SK-N-SH (cell line): ENCODE measurements around the gene RPL19. TPM values are rescaled to one million over a fixed set of nuclear protein-coding genes. Genes with fewer than 3 reads are reported as not detected.

Experiments
- CTCF ChIA-PET: fragments of 300-600, 350-600 bp; formaldehyde crosslinking; extraction: SDS; loops from one replicate; lab custom pipeline; 2021; lab: Yijun Ruan, JAX
- POLR2A ChIA-PET: fragments of 350-600 bp; sonication (Branson Sonifier 250); formaldehyde crosslinking; extraction: SDS; loops from one replicate; lab custom pipeline; 2020; ENCODE audit warnings: antibody characterized with exemption, inconsistent platforms; lab: Yijun Ruan, JAX
- DNase-seq: peaks from one replicate; pipeline ENCODE4 v3.0.0; 2012
- H2AFZ ChIP-seq: fragments of 200-600 bp; sonication (generic); 2 replicates; pipeline ENCODE4 v1.8.1; 2016; ENCODE audit warnings: antibody characterized with exemption, mild to moderate bottlenecking, low read depth
- H3F3A ChIP-seq: fragments of 200-600 bp; sonication (generic); replicated peaks from 2 replicates; pipeline ENCODE3; 2016; ENCODE audit warnings: antibody characterized with exemption, mild to moderate bottlenecking; ENCODE audit not compliant: insufficient read depth
- H3K27ac ChIP-seq, 2 experiments: fragments of 200-500 bp in 1 of 2; fragments of 200-600 bp in 1 of 2; sonication (Bioruptor generic) in 1 of 2; sonication (generic), shearing (Covaris generic) in 1 of 2; 2 replicates each; pipeline versions ENCODE4 v1.5.1 to v1.6.1; 2014 to 2016; ENCODE audit warnings: low read depth in 2 of 2, inconsistent platforms in 1 of 2, low read length in 1 of 2, mild to moderate bottlenecking in 1 of 2, mixed read lengths in 1 of 2
- H3K27me3 ChIP-seq: fragments of 200-600 bp; sonication (generic), shearing (Covaris generic); 2 replicates; pipeline ENCODE4 v1.6.1; 2016; ENCODE audit warnings: mixed run types; ENCODE audit not compliant: insufficient read depth
- H3K36me3 ChIP-seq, 2 experiments: fragments of 200-500 bp in 1 of 2; fragments of 200-600 bp in 1 of 2; sonication (Bioruptor generic) in 1 of 2; sonication (generic) in 1 of 2; replicated peaks in 1 of 2; 2 replicates each; pipeline versions ENCODE3 to v1.5.1; 2014 to 2016; ENCODE audit warnings: low read length in 1 of 2, mild to moderate bottlenecking in 1 of 2; ENCODE audit not compliant: insufficient read depth in 2 of 2, control insufficient read depth in 1 of 2
- H3K4me1 ChIP-seq, 2 experiments: fragments of 200-500 bp in 1 of 2; fragments of 200-600 bp in 1 of 2; sonication (Bioruptor generic) in 1 of 2; sonication (generic), shearing (Covaris generic) in 1 of 2; 2 replicates each; pipeline versions ENCODE4 v1.5.1 to v1.6.1; 2014 to 2016; ENCODE audit warnings: low read depth in 1 of 2, low read length in 1 of 2, mixed run types in 1 of 2; ENCODE audit not compliant: insufficient read depth in 2 of 2, control insufficient read depth in 1 of 2
- H3K4me2 ChIP-seq: fragments of 200-600 bp; sonication (generic), shearing (Covaris generic); 2 replicates; pipeline ENCODE4 v1.6.1; 2017; ENCODE audit warnings: mixed run types
- H3K4me3 ChIP-seq, 2 experiments: fragments of 200-500 bp in 1 of 2; fragments of 200-600 bp in 1 of 2; sonication (Bioruptor generic) in 1 of 2; sonication (generic), shearing (Covaris generic) in 1 of 2; 2 replicates each; pipeline versions ENCODE4 v1.5.1 to v1.8.1; 2014 to 2016; ENCODE audit warnings: low read depth in 2 of 2, inconsistent platforms in 1 of 2, low read length in 1 of 2, mild to moderate bottlenecking in 1 of 2, mixed read lengths in 1 of 2, moderate library complexity in 1 of 2
- H3K79me2 ChIP-seq: fragments of 200-600 bp; sonication (generic); 2 replicates; pipeline ENCODE4 v1.8.1; 2017; ENCODE audit warnings: mild to moderate bottlenecking; ENCODE audit not compliant: insufficient read depth
- H3K9ac ChIP-seq: fragments of 200-600 bp; sonication (generic); 2 replicates; pipeline ENCODE4 v1.6.1; 2017; ENCODE audit warnings: mixed run types
- H3K9me2 ChIP-seq: fragments of 200-600 bp; sonication (generic); 2 replicates; pipeline ENCODE4 v1.6.1; 2017; ENCODE audit warnings: mixed run types
- H3K9me3 ChIP-seq: fragments of 200-600 bp; sonication (generic); 2 replicates; pipeline ENCODE4 v1.6.1; 2017; ENCODE audit warnings: mixed run types, mild to moderate bottlenecking, moderate library complexity
- H4K20me1 ChIP-seq: fragments of 200-600 bp; sonication (generic); 2 replicates; pipeline ENCODE4 v1.6.1; 2017; ENCODE audit warnings: mild to moderate bottlenecking, mixed run types; ENCODE audit not compliant: insufficient read depth
- CHD2 ChIP-seq: fragments of 150-350 bp; IDR thresholded peaks from 2 replicates; pipeline ENCODE4 v1.6.1; 2018; ENCODE audit warnings: low read length; ENCODE audit not compliant: partially characterized antibody
- ELF1 ChIP-seq: IDR thresholded peaks from 2 replicates; pipeline ENCODE4 v1.4.0; 2012
- GABPA ChIP-seq: IDR thresholded peaks from 2 replicates; pipeline ENCODE4 v1.4.0; 2012; ENCODE audit warnings: low read depth, mild to moderate bottlenecking
- GATA2 ChIP-seq: sonication (generic); formaldehyde crosslinking; IDR thresholded peaks from 2 replicates; pipeline ENCODE4 v1.5.0; 2020; ENCODE audit warnings: mild to moderate bottlenecking, missing genetic modification reagents
- MEF2A ChIP-seq: IDR thresholded peaks from 2 replicates; pipeline ENCODE4 v1.4.0; 2012; ENCODE audit warnings: low read depth, borderline replicate concordance
- MXI1 ChIP-seq: IDR thresholded peaks from 2 replicates; pipeline ENCODE4 v1.6.1; 2012; ENCODE audit warnings: mild to moderate bottlenecking, low read depth, low read length, improper control_type of control experiment
- NRF1 ChIP-seq: IDR thresholded peaks from 2 replicates; pipeline ENCODE4 v1.6.1; 2012; ENCODE audit warnings: low read depth, mild to moderate bottlenecking, low read length
- RCOR1 ChIP-seq: fragments of 150-350 bp; IDR thresholded peaks from 2 replicates; pipeline ENCODE4 v1.6.1; 2017; ENCODE audit warnings: antibody characterized with exemption, low read length
- RXRA ChIP-seq: IDR thresholded peaks from 2 replicates; pipeline ENCODE4 v1.4.0; 2012; ENCODE audit warnings: low read depth, mild to moderate bottlenecking, borderline replicate concordance
- SMC3 ChIP-seq: IDR thresholded peaks from 2 replicates; pipeline ENCODE4 v1.6.1; 2012; ENCODE audit warnings: low read depth, low read length, improper control_type of control experiment
- TCF12 ChIP-seq: IDR thresholded peaks from 2 replicates; pipeline ENCODE4 v1.4.0; 2012
- TEAD4 ChIP-seq: IDR thresholded peaks from 2 replicates; pipeline ENCODE4 v1.4.0; 2012; ENCODE audit warnings: mild to moderate bottlenecking, borderline replicate concordance; ENCODE audit not compliant: insufficient read depth
- USF2 ChIP-seq: fragments of 150-350 bp; IDR thresholded peaks from 2 replicates; pipeline ENCODE4 v1.6.1; 2017; ENCODE audit warnings: antibody characterized with exemption, low read length, low read depth, borderline replicate concordance
- WGBS: methylation state at CpG from one replicate; pipeline ENCODE4 v1.1.6; 2017; ENCODE audit warnings: low lambda C conversion rate; 5-methylcytosine and 5-hydroxymethylcytosine counted together
- polyA plus RNA-seq, 3 experiments: library from polyadenylated mRNA; depleted of rRNA; stranded (reverse); fragments of >200 nt; gene quantifications; 2 replicates each; pipeline ENCODE4 v1.2.3, GENCODE V29; 2012
- TF ChIP-seq, protein P1 (sequence below): IDR thresholded peaks from 2 replicates; pipeline ENCODE4 v1.4.0; 2012; ENCODE audit warnings: low read depth, borderline replicate concordance
- TF ChIP-seq, protein P2 (sequence below): IDR thresholded peaks from 2 replicates; pipeline ENCODE4; 2012
- TF ChIP-seq, protein P3 (sequence below): IDR thresholded peaks from 2 replicates; pipeline ENCODE4 v1.6.1; 2012; ENCODE audit warnings: mild to moderate bottlenecking, low read depth, low read length, moderate library complexity

The RPL19 gene
- polyA plus RNA-seq, 1 of the 3 experiments (the other 2 are of a cell fraction), result 3,473 TPM

GRCh38 chr17:39230361-39230760, 30.3 kb downstream of the RPL19 start:
- H3F3A ChIP-seq, result no peaks in the 10 kb centered on the region
- ChIA-PET CTCF (interaction anchor here (1.1 to 22.6 kb wide), 6 partner anchors 11 to 392 kb away, joined by 3 to 781 read pairs (median 16); partner anchors contain the start of genes CACNB1 and RPL19), POLR2A (interaction anchor here (2.4 to 2.9 kb wide), 2 partner anchors 24 to 30 kb away, joined by 11 read pairs; partner anchors contain the start of gene RPL19)
- DNase-seq, result no peak
- peaks cover 8 to 20% of the 10 kb centered on the region in 2 experiments; a peak in 2 of 4 replicates for H3K4me1 ChIP-seq
- no peaks in the 10 kb centered on the region for H3K27me3 ChIP-seq
- no peak overlapping the region for H3K4me2 ChIP-seq
- no peaks in the 10 kb centered on the region for H3K9me3 ChIP-seq
- no peaks in the 10 kb centered on the region for H4K20me1 ChIP-seq
- H3K27ac ChIP-seq, result no peak overlapping the region
- no peaks in the 10 kb centered on the region for H3K36me3 ChIP-seq
- no peak overlapping the region for H3K4me3 ChIP-seq
- 52% methylated on average over 1 of the region's 1 CpG for WGBS
- H3K9ac ChIP-seq, result no peak overlapping the region
- no peaks in the 10 kb centered on the region for H3K9me2 ChIP-seq
- H3K79me2 ChIP-seq, result no peaks in the 10 kb centered on the region
- H2AFZ ChIP-seq, result no peak overlapping the region
- TF ChIP-seq SMC3, result no peak
- no peak for TF ChIP-seq MEF2A
- TF ChIP-seq RCOR1, result no peak
- no peak for TF ChIP-seq ELF1
- TF ChIP-seq RXRA, result no peak
- no peak for TF ChIP-seq TEAD4
- TF ChIP-seq, protein P1, sequence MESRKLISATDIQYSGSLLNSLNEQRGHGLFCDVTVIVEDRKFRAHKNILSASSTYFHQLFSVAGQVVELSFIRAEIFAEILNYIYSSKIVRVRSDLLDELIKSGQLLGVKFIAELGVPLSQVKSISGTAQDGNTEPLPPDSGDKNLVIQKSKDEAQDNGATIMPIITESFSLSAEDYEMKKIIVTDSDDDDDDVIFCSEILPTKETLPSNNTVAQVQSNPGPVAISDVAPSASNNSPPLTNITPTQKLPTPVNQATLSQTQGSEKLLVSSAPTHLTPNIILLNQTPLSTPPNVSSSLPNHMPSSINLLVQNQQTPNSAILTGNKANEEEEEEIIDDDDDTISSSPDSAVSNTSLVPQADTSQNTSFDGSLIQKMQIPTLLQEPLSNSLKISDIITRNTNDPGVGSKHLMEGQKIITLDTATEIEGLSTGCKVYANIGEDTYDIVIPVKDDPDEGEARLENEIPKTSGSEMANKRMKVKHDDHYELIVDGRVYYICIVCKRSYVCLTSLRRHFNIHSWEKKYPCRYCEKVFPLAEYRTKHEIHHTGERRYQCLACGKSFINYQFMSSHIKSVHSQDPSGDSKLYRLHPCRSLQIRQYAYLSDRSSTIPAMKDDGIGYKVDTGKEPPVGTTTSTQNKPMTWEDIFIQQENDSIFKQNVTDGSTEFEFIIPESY, result no peak
- TF ChIP-seq, protein P2, sequence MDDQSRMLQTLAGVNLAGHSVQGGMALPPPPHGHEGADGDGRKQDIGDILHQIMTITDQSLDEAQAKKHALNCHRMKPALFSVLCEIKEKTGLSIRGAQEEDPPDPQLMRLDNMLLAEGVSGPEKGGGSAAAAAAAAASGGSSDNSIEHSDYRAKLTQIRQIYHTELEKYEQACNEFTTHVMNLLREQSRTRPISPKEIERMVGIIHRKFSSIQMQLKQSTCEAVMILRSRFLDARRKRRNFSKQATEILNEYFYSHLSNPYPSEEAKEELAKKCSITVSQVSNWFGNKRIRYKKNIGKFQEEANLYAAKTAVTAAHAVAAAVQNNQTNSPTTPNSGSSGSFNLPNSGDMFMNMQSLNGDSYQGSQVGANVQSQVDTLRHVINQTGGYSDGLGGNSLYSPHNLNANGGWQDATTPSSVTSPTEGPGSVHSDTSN, result no peak
- TF ChIP-seq USF2, result no peak
- TF ChIP-seq GABPA, result no peak

DNA sequence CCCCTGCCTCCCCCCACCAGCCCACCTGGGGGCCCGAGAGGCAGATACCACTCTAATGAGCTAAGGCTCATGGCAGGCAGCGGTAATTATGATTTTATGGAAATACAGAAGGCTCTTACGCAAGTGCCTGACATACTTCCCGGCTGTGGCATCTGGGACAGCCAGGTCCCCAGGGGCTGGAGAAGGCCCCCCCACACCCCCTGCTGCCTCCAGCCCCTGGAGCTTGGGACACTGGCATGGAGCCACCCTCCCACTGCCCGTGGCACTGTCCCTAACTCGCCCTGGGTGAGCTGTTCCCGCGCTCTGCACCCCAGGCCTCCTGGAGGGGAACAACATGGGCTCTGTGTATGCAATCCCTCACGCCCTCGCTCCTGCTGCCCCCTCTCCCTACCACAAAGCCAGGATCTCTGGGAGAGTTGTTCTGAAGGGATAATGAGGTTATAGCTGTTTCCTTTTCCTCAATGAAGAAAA, 31.0 kb downstream of the RPL19 start:
- DNase-seq, result peak; percentile 71
- whole genome bisulfite sequencing, result 54% methylated on average over 8 of the region's 10 CpGs
- Histone ChIP-seq H2AFZ (no peak overlapping the region), H4K20me1 (no peaks in the 10 kb centered on the region), H3K4me1 (peaks cover 8 to 18% of the 10 kb centered on the region in 2 experiments; a peak in 2 of 4 replicates), H3F3A (no peaks in the 10 kb centered on the region), H3K79me2 (no peaks in the 10 kb centered on the region), H3K36me3 (no peaks in the 10 kb centered on the region), H3K9me2 (no peaks in the 10 kb centered on the region), H3K4me2 (0 out of 2 replicates have a peak overlapping the region, but pooled peaks have one; percentile 0), H3K9me3 (no peaks in the 10 kb centered on the region), H3K9ac (no peak overlapping the region), H3K4me3 (no peak overlapping the region), H3K27me3 (no peaks in the 10 kb centered on the region), H3K27ac (no peak overlapping the region; a peak in 1 of 4 replicates)
- ChIA-PET CTCF (interaction anchor here (0.6 to 22.6 kb wide), 17 partner anchors 8 to 391 kb away, joined by 3 to 781 read pairs (median 5); partner anchors contain the start of genes CACNB1 and RPL19), POLR2A (interaction anchor here (2.4 to 2.9 kb wide), 2 partner anchors 25 to 31 kb away, joined by 11 read pairs; partner anchors contain the start of gene RPL19)
- no peak for TF ChIP-seq NRF1
- no peak for TF ChIP-seq MXI1
- no peak for TF ChIP-seq GATA2 (CRISPR knock-in tag)
- TF ChIP-seq, protein P2, result no peak
- TF ChIP-seq, protein P3, sequence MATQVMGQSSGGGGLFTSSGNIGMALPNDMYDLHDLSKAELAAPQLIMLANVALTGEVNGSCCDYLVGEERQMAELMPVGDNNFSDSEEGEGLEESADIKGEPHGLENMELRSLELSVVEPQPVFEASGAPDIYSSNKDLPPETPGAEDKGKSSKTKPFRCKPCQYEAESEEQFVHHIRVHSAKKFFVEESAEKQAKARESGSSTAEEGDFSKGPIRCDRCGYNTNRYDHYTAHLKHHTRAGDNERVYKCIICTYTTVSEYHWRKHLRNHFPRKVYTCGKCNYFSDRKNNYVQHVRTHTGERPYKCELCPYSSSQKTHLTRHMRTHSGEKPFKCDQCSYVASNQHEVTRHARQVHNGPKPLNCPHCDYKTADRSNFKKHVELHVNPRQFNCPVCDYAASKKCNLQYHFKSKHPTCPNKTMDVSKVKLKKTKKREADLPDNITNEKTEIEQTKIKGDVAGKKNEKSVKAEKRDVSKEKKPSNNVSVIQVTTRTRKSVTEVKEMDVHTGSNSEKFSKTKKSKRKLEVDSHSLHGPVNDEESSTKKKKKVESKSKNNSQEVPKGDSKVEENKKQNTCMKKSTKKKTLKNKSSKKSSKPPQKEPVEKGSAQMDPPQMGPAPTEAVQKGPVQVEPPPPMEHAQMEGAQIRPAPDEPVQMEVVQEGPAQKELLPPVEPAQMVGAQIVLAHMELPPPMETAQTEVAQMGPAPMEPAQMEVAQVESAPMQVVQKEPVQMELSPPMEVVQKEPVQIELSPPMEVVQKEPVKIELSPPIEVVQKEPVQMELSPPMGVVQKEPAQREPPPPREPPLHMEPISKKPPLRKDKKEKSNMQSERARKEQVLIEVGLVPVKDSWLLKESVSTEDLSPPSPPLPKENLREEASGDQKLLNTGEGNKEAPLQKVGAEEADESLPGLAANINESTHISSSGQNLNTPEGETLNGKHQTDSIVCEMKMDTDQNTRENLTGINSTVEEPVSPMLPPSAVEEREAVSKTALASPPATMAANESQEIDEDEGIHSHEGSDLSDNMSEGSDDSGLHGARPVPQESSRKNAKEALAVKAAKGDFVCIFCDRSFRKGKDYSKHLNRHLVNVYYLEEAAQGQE, result no peak
- no peak for TF ChIP-seq TCF12
- no peak for TF ChIP-seq CHD2
